WTC11 (cell line): ENCODE data around the gene ATP6V0D1. TPM values are rescaled to one million over a fixed set of nuclear protein-coding genes. Genes with fewer than 3 reads are reported as not detected.

Experiments used
- ARID4B ChIP-seq: sonication (generic); formaldehyde crosslinking; IDR thresholded peaks from 2 replicates; pipeline ENCODE4 v1.8.0; 2023; ENCODE audit warnings: missing genetic modification reagents, mild to moderate bottlenecking, borderline replicate concordance
- ATF2 ChIP-seq: sonication (generic); formaldehyde crosslinking; IDR thresholded peaks from 2 replicates; pipeline ENCODE4 v1.8.1; 2022; ENCODE audit warnings: low read depth, missing genetic modification reagents, borderline replicate concordance
- CREM ChIP-seq: sonication (generic); formaldehyde crosslinking; IDR thresholded peaks from 2 replicates; pipeline ENCODE4 v1.8.1; 2022; ENCODE audit warnings: mild to moderate bottlenecking, missing genetic modification reagents, moderate library complexity
- E2F5 ChIP-seq: sonication (generic); formaldehyde crosslinking; IDR thresholded peaks from 2 replicates; pipeline ENCODE4 v1.8.1; 2022; ENCODE audit warnings: mild to moderate bottlenecking, moderate library complexity, missing genetic modification reagents
- FOXP1 ChIP-seq: sonication (generic); formaldehyde crosslinking; IDR thresholded peaks from 2 replicates; pipeline ENCODE4 v1.8.0; 2022; ENCODE audit warnings: missing genetic modification reagents, mild to moderate bottlenecking, moderate library complexity, borderline replicate concordance
- FOXP4 ChIP-seq: sonication (generic); formaldehyde crosslinking; IDR thresholded peaks from 2 replicates; pipeline ENCODE4 v1.8.0; 2022; ENCODE audit warnings: mild to moderate bottlenecking, missing genetic modification reagents
- IRF2 ChIP-seq: sonication (generic); formaldehyde crosslinking; IDR thresholded peaks from 2 replicates; pipeline ENCODE4 v1.8.0; 2022; ENCODE audit warnings: low read depth, missing genetic modification reagents, borderline replicate concordance
- JAZF1 ChIP-seq: fragments of 250-450 bp; sonication (Bioruptor Pico); IDR thresholded peaks from 2 replicates; pipeline ENCODE4 v1.9.0; 2021; ENCODE audit warnings: moderate library complexity, mild to moderate bottlenecking, inconsistent platforms
- KAT7 ChIP-seq: sonication (generic); formaldehyde crosslinking; IDR thresholded peaks from 2 replicates; pipeline ENCODE4 v1.8.1; 2023; ENCODE audit warnings: missing genetic modification reagents, mild to moderate bottlenecking, borderline replicate concordance
- NFATC4 ChIP-seq: fragments of 250-450 bp; sonication (Bioruptor Pico); IDR thresholded peaks from 2 replicates; pipeline ENCODE4 v1.9.0; 2021; ENCODE audit warnings: mild to moderate bottlenecking
- NR2C2 ChIP-seq: sonication (generic); formaldehyde crosslinking; IDR thresholded peaks from 2 replicates; pipeline ENCODE4 v1.8.0; 2022; ENCODE audit warnings: mild to moderate bottlenecking, missing genetic modification reagents
- OVOL2 ChIP-seq: fragments of 250-450 bp; sonication (Bioruptor Pico); IDR thresholded peaks from 2 replicates; pipeline ENCODE4 v1.9.0; 2021; ENCODE audit warnings: mild to moderate bottlenecking, borderline replicate concordance
- RORB ChIP-seq: fragments of 250-450 bp; sonication (Bioruptor Pico); IDR thresholded peaks from 2 replicates; pipeline ENCODE4 v1.9.0; 2021; ENCODE audit warnings: mild to moderate bottlenecking
- TEAD1 ChIP-seq: sonication (generic); formaldehyde crosslinking; IDR thresholded peaks from 2 replicates; pipeline ENCODE4 v1.8.0; 2022; ENCODE audit warnings: mild to moderate bottlenecking, missing genetic modification reagents
- TP53 ChIP-seq: sonication (generic); formaldehyde crosslinking; IDR thresholded peaks from 2 replicates; pipeline ENCODE4 v1.8.1; 2023; ENCODE audit warnings: mild to moderate bottlenecking, missing genetic modification reagents
- ZNF138 ChIP-seq: sonication (generic); formaldehyde crosslinking; conservative IDR thresholded peaks from 2 replicates; pipeline ENCODE4 v1.8.1; 2022; ENCODE audit warnings: mild to moderate bottlenecking, moderate library complexity, missing genetic modification reagents
- ZNF425 ChIP-seq: fragments of 250-450 bp; sonication (Bioruptor Pico); conservative IDR thresholded peaks from 2 replicates; pipeline ENCODE4 v1.9.0; 2021; ENCODE audit warnings: mild to moderate bottlenecking
- total RNA-seq: library from RNA; stranded (reverse); gene quantifications from 3 replicates; pipeline ENCODE4 v1.2.3, GENCODE V29; 2021
- TF ChIP-seq, protein P1 (sequence below): fragments of 250-450 bp; sonication (Bioruptor Pico); IDR thresholded peaks from 2 replicates; pipeline ENCODE4 v2.1.2; 2022; ENCODE audit warnings: mild to moderate bottlenecking, moderate library complexity
- TF ChIP-seq, protein P2 (sequence below): fragments of 250-450 bp; sonication (Bioruptor Pico); IDR thresholded peaks from 2 replicates; pipeline ENCODE4 v1.9.0; 2021; ENCODE audit warnings: moderate library complexity, mild to moderate bottlenecking, inconsistent platforms, borderline replicate concordance
- TF ChIP-seq, protein P3 (sequence below): sonication (generic); formaldehyde crosslinking; IDR thresholded peaks from 2 replicates; pipeline ENCODE4 v1.8.1; 2023; ENCODE audit warnings: mild to moderate bottlenecking, missing genetic modification reagents, borderline replicate concordance

Gene ATP6V0D1
- total RNA-seq, 1 experiment from 2014 or later, result 44.1 TPM

DNA sequence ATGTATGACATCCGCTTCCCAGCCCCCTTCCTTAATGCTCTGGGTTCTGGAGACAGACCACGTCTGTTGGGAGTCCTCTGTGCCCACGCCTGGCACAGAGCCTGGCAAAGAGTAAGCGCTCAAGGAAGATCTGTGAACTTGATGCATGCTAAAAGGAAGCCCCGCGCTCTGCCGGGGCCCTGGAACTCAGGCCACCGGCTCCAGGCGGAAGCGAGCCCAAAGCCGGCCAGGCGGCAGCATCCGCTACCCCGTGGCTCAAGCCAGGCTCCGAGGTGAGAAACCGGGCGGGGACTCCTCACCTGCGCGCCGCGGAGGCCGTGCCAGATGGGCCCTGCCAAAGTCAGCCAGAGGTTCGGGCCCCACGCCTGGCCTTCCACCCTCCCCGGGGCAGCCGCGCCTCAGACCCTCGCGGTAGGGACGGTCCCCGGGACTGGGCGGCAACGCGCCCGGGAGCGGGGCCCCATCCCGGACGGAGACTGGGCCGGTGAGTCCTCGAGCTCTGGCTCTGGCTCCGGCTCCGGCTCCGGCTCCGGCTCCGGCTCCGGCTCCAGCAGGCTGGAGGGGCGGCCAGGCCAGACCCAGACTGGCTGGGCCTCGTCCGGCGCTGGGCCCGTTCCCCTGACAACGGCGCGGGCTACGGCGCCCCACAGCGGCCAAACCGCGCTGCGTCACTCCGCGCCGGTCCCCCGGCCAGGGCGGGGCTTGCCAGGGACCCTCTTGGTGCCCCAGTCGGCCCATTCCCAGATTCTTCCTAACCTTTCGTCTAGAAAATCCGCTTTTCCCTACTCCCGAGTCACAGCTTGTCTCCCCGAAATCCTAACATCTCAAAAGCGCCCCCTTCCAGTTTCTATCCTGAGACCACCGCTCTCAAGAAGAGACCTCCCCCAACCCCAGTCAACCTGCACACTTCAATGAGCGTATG lies 64.8 kb downstream of the ATP6V0D1 start, which contains the start of gene ZDHHC1 (continued):
- TF ChIP-seq, protein P1, sequence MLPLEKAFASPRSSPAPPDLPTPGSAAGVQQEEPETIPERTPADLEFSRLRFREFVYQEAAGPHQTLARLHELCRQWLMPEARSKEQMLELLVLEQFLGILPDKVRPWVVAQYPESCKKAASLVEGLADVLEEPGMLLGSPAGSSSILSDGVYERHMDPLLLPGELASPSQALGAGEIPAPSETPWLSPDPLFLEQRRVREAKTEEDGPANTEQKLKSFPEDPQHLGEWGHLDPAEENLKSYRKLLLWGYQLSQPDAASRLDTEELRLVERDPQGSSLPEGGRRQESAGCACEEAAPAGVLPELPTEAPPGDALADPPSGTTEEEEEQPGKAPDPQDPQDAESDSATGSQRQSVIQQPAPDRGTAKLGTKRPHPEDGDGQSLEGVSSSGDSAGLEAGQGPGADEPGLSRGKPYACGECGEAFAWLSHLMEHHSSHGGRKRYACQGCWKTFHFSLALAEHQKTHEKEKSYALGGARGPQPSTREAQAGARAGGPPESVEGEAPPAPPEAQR (CRISPR knock-in tag), result no peak
- no peak for TF ChIP-seq NFATC4 (CRISPR knock-in tag)
- peak; percentile 58; the same call in 1 of the 2 replicates for TF ChIP-seq E2F5 (CRISPR knock-in tag)
- no peak for TF ChIP-seq RORB (CRISPR knock-in tag)
- TF ChIP-seq CREM (CRISPR knock-in tag), result peak; percentile 59
- TF ChIP-seq FOXP4 (CRISPR knock-in tag), result no peak; the same call in 1 of the 2 replicates
- TF ChIP-seq TP53, result no peak
- TF ChIP-seq NR2C2 (CRISPR knock-in tag), result 0 out of 2 replicates have a peak, but pooled peaks have one; percentile 21
- peak; percentile 82 for TF ChIP-seq FOXP1
- no peak for TF ChIP-seq ATF2 (CRISPR knock-in tag)
- TF ChIP-seq JAZF1 (CRISPR knock-in tag), result no peak
- TF ChIP-seq, protein P2, sequence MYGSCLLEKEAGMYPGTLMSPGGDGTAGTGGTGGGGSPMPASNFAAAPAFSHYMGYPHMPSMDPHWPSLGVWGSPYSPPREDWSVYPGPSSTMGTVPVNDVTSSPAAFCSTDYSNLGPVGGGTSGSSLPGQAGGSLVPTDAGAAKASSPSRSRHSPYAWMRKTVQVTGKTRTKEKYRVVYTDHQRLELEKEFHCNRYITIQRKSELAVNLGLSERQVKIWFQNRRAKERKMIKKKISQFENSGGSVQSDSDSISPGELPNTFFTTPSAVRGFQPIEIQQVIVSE (CRISPR knock-in tag), result no peak
- no peak for TF ChIP-seq KAT7 (CRISPR knock-in tag)
- TF ChIP-seq ARID4B, result no peak; the same call in 1 of the 2 replicates
- no peak for TF ChIP-seq IRF2 (CRISPR knock-in tag)
- TF ChIP-seq ZNF138 (CRISPR knock-in tag), result no peak
- TF ChIP-seq ZNF425, result no peak
- TF ChIP-seq TEAD1 (CRISPR knock-in tag), result 0 out of 2 replicates have a peak, but pooled peaks have one; percentile 43
- TF ChIP-seq OVOL2 (CRISPR knock-in tag), result no peak
- TF ChIP-seq, protein P3, sequence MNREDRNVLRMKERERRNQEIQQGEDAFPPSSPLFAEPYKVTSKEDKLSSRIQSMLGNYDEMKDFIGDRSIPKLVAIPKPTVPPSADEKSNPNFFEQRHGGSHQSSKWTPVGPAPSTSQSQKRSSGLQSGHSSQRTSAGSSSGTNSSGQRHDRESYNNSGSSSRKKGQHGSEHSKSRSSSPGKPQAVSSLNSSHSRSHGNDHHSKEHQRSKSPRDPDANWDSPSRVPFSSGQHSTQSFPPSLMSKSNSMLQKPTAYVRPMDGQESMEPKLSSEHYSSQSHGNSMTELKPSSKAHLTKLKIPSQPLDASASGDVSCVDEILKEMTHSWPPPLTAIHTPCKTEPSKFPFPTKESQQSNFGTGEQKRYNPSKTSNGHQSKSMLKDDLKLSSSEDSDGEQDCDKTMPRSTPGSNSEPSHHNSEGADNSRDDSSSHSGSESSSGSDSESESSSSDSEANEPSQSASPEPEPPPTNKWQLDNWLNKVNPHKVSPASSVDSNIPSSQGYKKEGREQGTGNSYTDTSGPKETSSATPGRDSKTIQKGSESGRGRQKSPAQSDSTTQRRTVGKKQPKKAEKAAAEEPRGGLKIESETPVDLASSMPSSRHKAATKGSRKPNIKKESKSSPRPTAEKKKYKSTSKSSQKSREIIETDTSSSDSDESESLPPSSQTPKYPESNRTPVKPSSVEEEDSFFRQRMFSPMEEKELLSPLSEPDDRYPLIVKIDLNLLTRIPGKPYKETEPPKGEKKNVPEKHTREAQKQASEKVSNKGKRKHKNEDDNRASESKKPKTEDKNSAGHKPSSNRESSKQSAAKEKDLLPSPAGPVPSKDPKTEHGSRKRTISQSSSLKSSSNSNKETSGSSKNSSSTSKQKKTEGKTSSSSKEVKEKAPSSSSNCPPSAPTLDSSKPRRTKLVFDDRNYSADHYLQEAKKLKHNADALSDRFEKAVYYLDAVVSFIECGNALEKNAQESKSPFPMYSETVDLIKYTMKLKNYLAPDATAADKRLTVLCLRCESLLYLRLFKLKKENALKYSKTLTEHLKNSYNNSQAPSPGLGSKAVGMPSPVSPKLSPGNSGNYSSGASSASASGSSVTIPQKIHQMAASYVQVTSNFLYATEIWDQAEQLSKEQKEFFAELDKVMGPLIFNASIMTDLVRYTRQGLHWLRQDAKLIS (CRISPR knock-in tag), result no peak
